ENCODE results near the gene FLG. TPM values are rescaled to one million over a fixed set of nuclear protein-coding genes. Genes with fewer than 3 reads are reported as not detected.
"Not testable (repeated sequence)": the region's sequence is repeated elsewhere in the genome, so short reads cannot be mapped to it uniquely, and the experiment has no call there.

FLG gene
- total and polyA plus RNA-seq, 2 experiments from 2014 or later, result 0.03 TPM; not detected in 1

DNA sequence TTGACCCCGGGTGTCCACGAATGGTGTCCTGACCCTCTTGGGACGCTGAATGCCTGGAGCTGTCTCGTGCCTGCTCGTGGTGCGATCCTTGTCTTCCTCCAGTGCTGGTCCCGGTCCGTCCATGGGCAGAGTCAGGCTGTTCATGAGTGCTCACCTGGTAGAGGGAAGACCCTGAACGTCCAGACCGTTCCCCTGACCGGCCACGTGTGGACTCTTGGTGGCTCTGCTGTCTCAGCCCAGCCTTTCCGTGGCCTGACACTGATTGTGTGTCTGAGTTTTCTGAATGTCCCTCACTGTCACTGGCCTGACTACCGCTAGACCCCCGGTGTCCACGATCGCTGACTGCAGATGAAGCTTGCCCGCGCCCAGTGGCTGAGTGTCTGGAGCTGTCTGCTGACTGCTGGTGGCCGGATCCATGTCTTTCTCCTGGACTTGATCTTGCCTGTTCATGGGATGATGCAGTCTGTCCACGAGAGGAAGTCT, 11.7 kb downstream of the FLG start (continued):
- TF ChIP-seq, protein P1, sequence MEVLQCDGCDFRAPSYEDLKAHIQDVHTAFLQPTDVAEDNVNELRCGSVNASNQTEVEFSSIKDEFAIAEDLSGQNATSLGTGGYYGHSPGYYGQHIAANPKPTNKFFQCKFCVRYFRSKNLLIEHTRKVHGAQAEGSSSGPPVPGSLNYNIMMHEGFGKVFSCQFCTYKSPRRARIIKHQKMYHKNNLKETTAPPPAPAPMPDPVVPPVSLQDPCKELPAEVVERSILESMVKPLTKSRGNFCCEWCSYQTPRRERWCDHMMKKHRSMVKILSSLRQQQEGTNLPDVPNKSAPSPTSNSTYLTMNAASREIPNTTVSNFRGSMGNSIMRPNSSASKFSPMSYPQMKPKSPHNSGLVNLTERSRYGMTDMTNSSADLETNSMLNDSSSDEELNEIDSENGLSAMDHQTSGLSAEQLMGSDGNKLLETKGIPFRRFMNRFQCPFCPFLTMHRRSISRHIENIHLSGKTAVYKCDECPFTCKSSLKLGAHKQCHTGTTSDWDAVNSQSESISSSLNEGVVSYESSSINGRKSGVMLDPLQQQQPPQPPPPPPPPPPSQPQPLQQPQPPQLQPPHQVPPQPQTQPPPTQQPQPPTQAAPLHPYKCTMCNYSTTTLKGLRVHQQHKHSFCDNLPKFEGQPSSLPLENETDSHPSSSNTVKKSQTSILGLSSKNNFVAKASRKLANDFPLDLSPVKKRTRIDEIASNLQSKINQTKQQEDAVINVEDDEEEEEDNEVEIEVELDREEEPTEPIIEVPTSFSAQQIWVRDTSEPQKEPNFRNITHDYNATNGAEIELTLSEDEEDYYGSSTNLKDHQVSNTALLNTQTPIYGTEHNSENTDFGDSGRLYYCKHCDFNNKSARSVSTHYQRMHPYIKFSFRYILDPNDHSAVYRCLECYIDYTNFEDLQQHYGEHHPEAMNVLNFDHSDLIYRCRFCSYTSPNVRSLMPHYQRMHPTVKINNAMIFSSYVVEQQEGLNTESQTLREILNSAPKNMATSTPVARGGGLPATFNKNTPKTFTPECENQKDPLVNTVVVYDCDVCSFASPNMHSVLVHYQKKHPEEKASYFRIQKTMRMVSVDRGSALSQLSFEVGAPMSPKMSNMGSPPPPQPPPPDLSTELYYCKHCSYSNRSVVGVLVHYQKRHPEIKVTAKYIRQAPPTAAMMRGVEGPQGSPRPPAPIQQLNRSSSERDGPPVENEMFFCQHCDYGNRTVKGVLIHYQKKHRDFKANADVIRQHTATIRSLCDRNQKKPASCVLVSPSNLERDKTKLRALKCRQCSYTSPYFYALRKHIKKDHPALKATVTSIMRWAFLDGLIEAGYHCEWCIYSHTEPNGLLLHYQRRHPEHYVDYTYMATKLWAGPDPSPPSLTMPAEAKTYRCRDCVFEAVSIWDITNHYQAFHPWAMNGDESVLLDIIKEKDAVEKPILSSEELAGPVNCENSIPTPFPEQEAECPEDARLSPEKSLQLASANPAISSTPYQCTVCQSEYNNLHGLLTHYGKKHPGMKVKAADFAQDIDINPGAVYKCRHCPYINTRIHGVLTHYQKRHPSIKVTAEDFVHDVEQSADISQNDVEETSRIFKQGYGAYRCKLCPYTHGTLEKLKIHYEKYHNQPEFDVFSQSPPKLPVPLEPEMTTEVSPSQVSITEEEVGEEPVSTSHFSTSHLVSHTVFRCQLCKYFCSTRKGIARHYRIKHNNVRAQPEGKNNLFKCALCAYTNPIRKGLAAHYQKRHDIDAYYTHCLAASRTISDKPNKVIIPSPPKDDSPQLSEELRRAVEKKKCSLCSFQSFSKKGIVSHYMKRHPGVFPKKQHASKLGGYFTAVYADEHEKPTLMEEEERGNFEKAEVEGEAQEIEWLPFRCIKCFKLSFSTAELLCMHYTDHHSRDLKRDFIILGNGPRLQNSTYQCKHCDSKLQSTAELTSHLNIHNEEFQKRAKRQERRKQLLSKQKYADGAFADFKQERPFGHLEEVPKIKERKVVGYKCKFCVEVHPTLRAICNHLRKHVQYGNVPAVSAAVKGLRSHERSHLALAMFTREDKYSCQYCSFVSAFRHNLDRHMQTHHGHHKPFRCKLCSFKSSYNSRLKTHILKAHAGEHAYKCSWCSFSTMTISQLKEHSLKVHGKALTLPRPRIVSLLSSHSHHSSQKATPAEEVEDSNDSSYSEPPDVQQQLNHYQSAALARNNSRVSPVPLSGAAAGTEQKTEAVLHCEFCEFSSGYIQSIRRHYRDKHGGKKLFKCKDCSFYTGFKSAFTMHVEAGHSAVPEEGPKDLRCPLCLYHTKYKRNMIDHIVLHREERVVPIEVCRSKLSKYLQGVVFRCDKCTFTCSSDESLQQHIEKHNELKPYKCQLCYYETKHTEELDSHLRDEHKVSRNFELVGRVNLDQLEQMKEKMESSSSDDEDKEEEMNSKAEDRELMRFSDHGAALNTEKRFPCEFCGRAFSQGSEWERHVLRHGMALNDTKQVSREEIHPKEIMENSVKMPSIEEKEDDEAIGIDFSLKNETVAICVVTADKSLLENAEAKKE (CRISPR knock-in tag; IDR thresholded peaks at IDR 0.05), result no peak
- TF ChIP-seq, protein P2, sequence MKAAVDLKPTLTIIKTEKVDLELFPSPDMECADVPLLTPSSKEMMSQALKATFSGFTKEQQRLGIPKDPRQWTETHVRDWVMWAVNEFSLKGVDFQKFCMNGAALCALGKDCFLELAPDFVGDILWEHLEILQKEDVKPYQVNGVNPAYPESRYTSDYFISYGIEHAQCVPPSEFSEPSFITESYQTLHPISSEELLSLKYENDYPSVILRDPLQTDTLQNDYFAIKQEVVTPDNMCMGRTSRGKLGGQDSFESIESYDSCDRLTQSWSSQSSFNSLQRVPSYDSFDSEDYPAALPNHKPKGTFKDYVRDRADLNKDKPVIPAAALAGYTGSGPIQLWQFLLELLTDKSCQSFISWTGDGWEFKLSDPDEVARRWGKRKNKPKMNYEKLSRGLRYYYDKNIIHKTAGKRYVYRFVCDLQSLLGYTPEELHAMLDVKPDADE (IDR thresholded peaks at IDR 0.05), result no peak

DNA sequence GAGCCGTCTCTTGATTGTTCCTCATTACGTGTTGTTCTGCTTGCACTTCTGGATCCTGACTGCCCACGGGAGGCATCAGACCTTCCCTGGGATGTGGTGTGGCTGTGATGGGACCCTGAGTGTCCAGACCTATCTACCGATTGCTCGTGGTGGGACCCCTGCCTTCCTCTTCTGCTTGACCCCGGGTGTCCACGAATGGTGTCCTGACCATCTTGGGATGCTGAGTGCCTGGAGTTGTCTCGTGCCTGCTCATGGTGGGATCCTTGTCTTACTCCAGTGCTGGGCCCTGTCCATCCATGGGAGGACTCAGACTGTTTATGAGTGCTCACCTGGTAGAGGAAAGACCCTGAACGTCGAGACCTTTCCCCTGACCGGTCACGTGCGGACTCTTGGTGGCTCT, 12.9 kb downstream of the FLG start:
- Mint-ChIP-seq H3K36me3 (ENCODE audit: low read depth) (peaks cover 71% of the 10 kb centered on the region), H3K27me3 (ENCODE audit: insufficient read depth, low read depth, poor library complexity) (peaks cover 11% of the 10 kb centered on the region), H3K9me3 (peaks cover 76% of the 10 kb centered on the region)
- H3K27ac ChIP-seq (ENCODE audit: low read depth); H3K27me3 ChIP-seq (ENCODE audit: insufficient read depth); H3K36me3 ChIP-seq (ENCODE audit: insufficient read depth); DNase-seq (ENCODE audit: low spot score); H3K4me2 ChIP-seq; ATAC-seq; H2AFZ ChIP-seq; H3K4me3 ChIP-seq; H3K27ac Mint-ChIP-seq; H4K20me1 ChIP-seq (replicated peaks; ENCODE audit: insufficient read depth); H3K4me3 Mint-ChIP-seq; H3K4me1 Mint-ChIP-seq; H3K9me2 ChIP-seq (ENCODE audit: insufficient read depth); H3K79me2 ChIP-seq (replicated peaks; ENCODE audit: insufficient read depth); H3K4me1 ChIP-seq (ENCODE audit: insufficient read depth); H3F3A ChIP-seq (replicated peaks; ENCODE audit: low read depth): not testable (repeated sequence)

DNA sequence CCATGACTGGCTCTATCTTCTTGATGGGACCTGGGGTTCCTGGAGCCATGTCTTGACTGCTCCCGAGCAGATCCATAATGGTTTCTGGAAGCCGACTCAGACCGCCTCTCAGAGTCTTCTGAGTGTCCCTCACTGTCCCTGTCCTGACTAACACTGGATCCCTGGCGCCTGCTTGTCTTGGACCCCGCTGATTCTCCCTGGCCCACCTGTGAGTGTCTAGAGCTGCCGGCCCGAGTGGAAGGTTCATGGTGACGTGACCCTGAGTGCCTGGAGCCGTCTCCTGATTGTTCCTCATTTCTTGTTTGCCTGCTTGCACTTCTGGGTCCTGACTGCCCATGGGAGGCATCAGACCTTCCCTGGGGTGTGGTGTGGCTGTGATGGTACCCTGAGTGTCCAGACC, 15.1 kb downstream of the FLG start:
- ATAC-seq (no peak), DNase-seq (ENCODE audit: low spot score) (no peak)
- no peak overlapping the region for H3K27ac ChIP-seq (ENCODE audit: low read depth)
- H3K27me3 Mint-ChIP-seq (ENCODE audit: insufficient read depth, low read depth, poor library complexity), result peaks cover 11% of the 10 kb centered on the region
- H3K36me3 Mint-ChIP-seq (ENCODE audit: low read depth), result peaks cover 80% of the 10 kb centered on the region
- H3K4me3 Mint-ChIP-seq, result no peak overlapping the region
- H4K20me1 ChIP-seq (replicated peaks; ENCODE audit: insufficient read depth), result no peaks in the 10 kb centered on the region
- H3K27ac Mint-ChIP-seq, result no peak overlapping the region
- peaks cover 88% of the 10 kb centered on the region for H3K9me3 Mint-ChIP-seq
- H3F3A ChIP-seq (replicated peaks; ENCODE audit: low read depth), result no peaks in the 10 kb centered on the region
- no peaks in the 10 kb centered on the region for H3K27me3 ChIP-seq (ENCODE audit: insufficient read depth)
- no peak overlapping the region for H2AFZ ChIP-seq
- no peak overlapping the region for H3K4me2 ChIP-seq
- H3K79me2 ChIP-seq (replicated peaks; ENCODE audit: insufficient read depth), result no peaks in the 10 kb centered on the region
- H3K4me1 Mint-ChIP-seq, result no peaks in the 10 kb centered on the region; the same call in 2 of the 3 replicates
- H3K4me3 ChIP-seq, result no peak overlapping the region
- no peaks in the 10 kb centered on the region for H3K4me1 ChIP-seq (ENCODE audit: insufficient read depth)
- peaks cover 5% of the 10 kb centered on the region; the same call in 1 of the 2 replicates for H3K36me3 ChIP-seq (ENCODE audit: insufficient read depth)
- no peaks in the 10 kb centered on the region; the same call in 1 of the 2 replicates for H3K9me2 ChIP-seq (ENCODE audit: insufficient read depth)
- TF ChIP-seq, protein P3, sequence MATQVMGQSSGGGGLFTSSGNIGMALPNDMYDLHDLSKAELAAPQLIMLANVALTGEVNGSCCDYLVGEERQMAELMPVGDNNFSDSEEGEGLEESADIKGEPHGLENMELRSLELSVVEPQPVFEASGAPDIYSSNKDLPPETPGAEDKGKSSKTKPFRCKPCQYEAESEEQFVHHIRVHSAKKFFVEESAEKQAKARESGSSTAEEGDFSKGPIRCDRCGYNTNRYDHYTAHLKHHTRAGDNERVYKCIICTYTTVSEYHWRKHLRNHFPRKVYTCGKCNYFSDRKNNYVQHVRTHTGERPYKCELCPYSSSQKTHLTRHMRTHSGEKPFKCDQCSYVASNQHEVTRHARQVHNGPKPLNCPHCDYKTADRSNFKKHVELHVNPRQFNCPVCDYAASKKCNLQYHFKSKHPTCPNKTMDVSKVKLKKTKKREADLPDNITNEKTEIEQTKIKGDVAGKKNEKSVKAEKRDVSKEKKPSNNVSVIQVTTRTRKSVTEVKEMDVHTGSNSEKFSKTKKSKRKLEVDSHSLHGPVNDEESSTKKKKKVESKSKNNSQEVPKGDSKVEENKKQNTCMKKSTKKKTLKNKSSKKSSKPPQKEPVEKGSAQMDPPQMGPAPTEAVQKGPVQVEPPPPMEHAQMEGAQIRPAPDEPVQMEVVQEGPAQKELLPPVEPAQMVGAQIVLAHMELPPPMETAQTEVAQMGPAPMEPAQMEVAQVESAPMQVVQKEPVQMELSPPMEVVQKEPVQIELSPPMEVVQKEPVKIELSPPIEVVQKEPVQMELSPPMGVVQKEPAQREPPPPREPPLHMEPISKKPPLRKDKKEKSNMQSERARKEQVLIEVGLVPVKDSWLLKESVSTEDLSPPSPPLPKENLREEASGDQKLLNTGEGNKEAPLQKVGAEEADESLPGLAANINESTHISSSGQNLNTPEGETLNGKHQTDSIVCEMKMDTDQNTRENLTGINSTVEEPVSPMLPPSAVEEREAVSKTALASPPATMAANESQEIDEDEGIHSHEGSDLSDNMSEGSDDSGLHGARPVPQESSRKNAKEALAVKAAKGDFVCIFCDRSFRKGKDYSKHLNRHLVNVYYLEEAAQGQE (IDR thresholded peaks at IDR 0.05; ENCODE audit: unreplicated experiment), result no peak
- TF ChIP-seq EZH2 (IDR thresholded peaks at IDR 0.05; ENCODE audit: low read depth, unreplicated experiment), result no peak
- no peak for TF ChIP-seq ZNF331 (CRISPR knock-in tag; IDR thresholded peaks at IDR 0.05; ENCODE audit: low read depth)

Measured in GM23338 (cell line).